Stomach (tissue), 4 donors: ENCODE data around the gene HERPUD1.

Experiments used
- CTCF ChIP-seq, 7 experiments: fragments of 450-650 bp in 4 of 7; fragments of 200-600 bp in 3 of 7; sonication (generic) in 3 of 7; IDR thresholded peaks; one replicate each; pipeline ENCODE4 v1.5.1; 2016 to 2019; ENCODE audit warnings: antibody characterized with exemption in 7 of 7, control low read depth in 2 of 7, mild to moderate bottlenecking in 1 of 7
- EP300 ChIP-seq: sonication (generic); formaldehyde crosslinking; IDR thresholded peaks from one replicate; pipeline ENCODE4 v1.6.1; 2017; ENCODE audit warnings: antibody characterized with exemption
- POLR2A ChIP-seq, 4 donors: fragments of 450-650 bp; IDR thresholded peaks; one replicate each; pipeline ENCODE4 v1.6.1; 2016; ENCODE audit warnings: antibody characterized with exemption in 4 of 4, control low read depth in 2 of 4, mild to moderate bottlenecking in 1 of 4, moderate library complexity in 1 of 4
- POLR2AphosphoS5 ChIP-seq, 3 donors: sonication (generic); formaldehyde crosslinking; IDR thresholded peaks; one replicate each; pipeline ENCODE4 v1.6.1; 2016; ENCODE audit warnings: antibody characterized with exemption in 3 of 3

GRCh38 chr16:56971768-56972043 is 39.8 kb downstream of the HERPUD1 start:
- TF ChIP-seq CTCF (IDR thresholded peaks at IDR 0.05) (no peak), EP300 (no peak), POLR2A (IDR thresholded peaks at IDR 0.05) (no peak), POLR2AphosphoS5 (IDR thresholded peaks at IDR 0.05) (no peak)
